ENCODE data around the gene AHCYL1. TPM values are rescaled to one million over a fixed set of nuclear protein-coding genes. Genes with fewer than 3 reads are reported as not detected.

AHCYL1 gene
- total RNA-seq, 2 donors from 2014 or later, result 37.4 to 69.3 TPM

DNA sequence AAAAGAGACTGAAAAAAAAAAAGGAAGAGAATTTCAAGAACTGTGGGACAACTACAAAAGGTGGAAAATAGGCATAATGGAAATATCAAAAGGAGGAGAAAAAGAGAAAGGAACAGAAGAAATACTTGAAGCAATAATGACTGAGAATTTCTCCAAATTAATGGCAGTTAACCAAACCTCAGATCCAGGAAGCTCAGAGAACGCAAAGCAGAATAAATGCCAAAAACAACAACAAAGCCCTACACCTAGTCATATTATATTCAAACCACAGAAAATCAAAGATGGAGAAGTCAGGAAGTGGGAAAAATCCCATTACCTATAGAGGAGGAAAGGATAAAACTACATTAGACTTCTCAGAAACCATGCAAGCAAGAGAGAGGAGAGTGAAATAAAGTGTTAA, 20.7 kb upstream of the AHCYL1 start:
- H3K36me3 ChIP-seq, result no peaks in the 10 kb centered on the region
- no peak overlapping the region for H3K4me3 ChIP-seq
- ATAC-seq (ENCODE audit: insufficient number of reproducible peaks, low FRiP score, low read depth) (no peak), DNase-seq (ENCODE audit: low spot score) (no peak)
- H3K27ac ChIP-seq, result no peak overlapping the region
- TF ChIP-seq, protein P1, sequence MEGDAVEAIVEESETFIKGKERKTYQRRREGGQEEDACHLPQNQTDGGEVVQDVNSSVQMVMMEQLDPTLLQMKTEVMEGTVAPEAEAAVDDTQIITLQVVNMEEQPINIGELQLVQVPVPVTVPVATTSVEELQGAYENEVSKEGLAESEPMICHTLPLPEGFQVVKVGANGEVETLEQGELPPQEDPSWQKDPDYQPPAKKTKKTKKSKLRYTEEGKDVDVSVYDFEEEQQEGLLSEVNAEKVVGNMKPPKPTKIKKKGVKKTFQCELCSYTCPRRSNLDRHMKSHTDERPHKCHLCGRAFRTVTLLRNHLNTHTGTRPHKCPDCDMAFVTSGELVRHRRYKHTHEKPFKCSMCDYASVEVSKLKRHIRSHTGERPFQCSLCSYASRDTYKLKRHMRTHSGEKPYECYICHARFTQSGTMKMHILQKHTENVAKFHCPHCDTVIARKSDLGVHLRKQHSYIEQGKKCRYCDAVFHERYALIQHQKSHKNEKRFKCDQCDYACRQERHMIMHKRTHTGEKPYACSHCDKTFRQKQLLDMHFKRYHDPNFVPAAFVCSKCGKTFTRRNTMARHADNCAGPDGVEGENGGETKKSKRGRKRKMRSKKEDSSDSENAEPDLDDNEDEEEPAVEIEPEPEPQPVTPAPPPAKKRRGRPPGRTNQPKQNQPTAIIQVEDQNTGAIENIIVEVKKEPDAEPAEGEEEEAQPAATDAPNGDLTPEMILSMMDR (IDR thresholded peaks at IDR 0.05), result no peak
- H3K9me3 ChIP-seq, result no peaks in the 10 kb centered on the region
- no peaks in the 10 kb centered on the region for H3K27me3 ChIP-seq (replicated peaks; ENCODE audit: insufficient read depth)
- peaks cover 13 to 24% of the 10 kb centered on the region in 2 donors for H3K4me1 ChIP-seq (ENCODE audit: control insufficient read depth in 1 of 2, low read depth in 2 of 2)

DNA sequence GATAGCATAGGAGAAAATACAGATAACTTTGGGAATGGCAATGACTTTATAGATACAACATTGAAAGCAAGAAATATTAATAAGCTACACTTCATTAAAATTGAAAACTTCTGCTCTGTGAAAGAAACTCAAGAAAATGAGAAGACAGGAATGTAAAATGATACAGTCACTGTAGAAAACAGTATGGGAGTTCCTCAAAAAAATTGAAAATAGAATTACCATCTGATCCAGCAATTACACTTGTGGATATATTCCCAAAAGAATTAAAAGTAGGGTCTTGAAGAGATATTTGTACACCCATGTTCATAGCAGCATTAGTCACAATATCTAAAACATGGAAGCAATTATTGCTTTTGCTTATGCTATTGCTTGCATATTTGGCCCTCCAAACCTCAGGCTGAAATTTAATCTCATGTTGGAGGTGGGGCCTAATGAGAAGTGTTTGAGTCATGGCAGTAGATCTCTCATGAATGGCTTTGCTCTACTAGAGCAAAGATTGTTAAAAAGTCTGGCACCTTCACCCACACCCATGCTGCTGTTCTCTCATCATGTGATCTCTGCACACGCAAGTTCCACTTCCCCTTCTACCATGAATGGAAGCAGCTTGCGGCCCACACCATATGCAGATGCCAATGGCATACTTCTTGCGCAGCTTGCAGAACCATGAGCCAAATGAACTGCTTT, 15.3 kb upstream of the AHCYL1 start:
- no peaks in the 10 kb centered on the region for H3K36me3 ChIP-seq
- H3K27ac ChIP-seq, result no peak overlapping the region
- H3K9me3 ChIP-seq, result no peaks in the 10 kb centered on the region
- ATAC-seq (ENCODE audit: insufficient number of reproducible peaks, low FRiP score, low read depth), result no peak
- no peak for DNase-seq (ENCODE audit: low spot score)
- no peaks in the 10 kb centered on the region for H3K4me1 ChIP-seq (ENCODE audit: control insufficient read depth in 1 of 2, low read depth in 2 of 2)
- H3K27me3 ChIP-seq (replicated peaks; ENCODE audit: insufficient read depth), result no peaks in the 10 kb centered on the region
- TF ChIP-seq, protein P1 (IDR thresholded peaks at IDR 0.05), result no peak
- H3K4me3 ChIP-seq, result no peak overlapping the region

DNA sequence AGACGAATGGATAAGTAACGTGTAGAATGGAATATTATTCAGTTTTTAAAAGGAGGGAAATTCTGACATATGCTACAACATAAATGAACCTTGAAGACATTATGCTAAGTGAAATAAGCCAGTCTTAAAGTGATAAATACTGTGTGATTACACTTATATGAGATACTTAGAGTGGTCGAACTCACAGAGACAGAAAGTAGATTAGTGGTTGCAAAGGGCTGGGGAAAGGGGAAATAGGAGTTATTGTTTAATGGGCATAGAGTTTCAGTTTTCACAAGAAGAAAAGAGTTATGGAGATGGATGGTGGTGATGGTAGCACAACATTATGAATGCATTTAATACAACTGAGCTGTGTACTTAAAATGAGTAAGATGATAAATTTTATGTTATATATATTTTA, 14.7 kb upstream of the AHCYL1 start:
- H3K4me3 ChIP-seq, result no peak overlapping the region
- DNase-seq (ENCODE audit: low spot score), result no peak
- no peaks in the 10 kb centered on the region for H3K36me3 ChIP-seq
- no peaks in the 10 kb centered on the region for H3K9me3 ChIP-seq
- H3K27me3 ChIP-seq (replicated peaks; ENCODE audit: insufficient read depth), result no peaks in the 10 kb centered on the region
- no peak overlapping the region for H3K27ac ChIP-seq
- ATAC-seq (ENCODE audit: insufficient number of reproducible peaks, low FRiP score, low read depth), result no peak
- TF ChIP-seq, protein P1 (IDR thresholded peaks at IDR 0.05), result no peak
- no peaks in the 10 kb centered on the region for H3K4me1 ChIP-seq (ENCODE audit: control insufficient read depth in 1 of 2, low read depth in 2 of 2)

DNA sequence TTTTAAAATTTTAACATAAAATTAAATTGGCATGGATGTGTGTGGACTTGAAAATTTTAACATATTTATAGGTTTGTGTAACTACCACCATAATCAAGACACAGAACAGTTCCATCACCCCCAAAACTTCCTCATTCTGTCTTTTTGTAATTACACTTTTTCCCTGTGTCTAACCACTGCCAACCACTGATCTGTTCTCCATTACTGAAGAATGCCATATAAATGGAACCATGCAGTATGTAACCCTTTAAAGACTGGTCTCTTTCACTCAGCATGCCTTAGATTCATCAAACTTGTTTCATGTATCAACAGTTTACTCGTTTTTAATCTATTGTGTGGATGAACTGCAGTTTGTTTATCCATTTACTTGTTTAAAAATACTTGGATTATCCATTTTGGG, 13.0 kb upstream of the AHCYL1 start:
- Histone ChIP-seq H3K27me3 (replicated peaks; ENCODE audit: insufficient read depth) (no peaks in the 10 kb centered on the region), H3K9me3 (no peaks in the 10 kb centered on the region), H3K4me1 (ENCODE audit: control insufficient read depth in 1 of 2, low read depth in 2 of 2) (no peaks in the 10 kb centered on the region), H3K27ac (no peak overlapping the region), H3K4me3 (no peak overlapping the region), H3K36me3 (no peaks in the 10 kb centered on the region)
- ATAC-seq (ENCODE audit: insufficient number of reproducible peaks, low FRiP score, low read depth), result no peak
- TF ChIP-seq, protein P1 (IDR thresholded peaks at IDR 0.05), result no peak
- no peak for DNase-seq (ENCODE audit: low spot score)

DNA sequence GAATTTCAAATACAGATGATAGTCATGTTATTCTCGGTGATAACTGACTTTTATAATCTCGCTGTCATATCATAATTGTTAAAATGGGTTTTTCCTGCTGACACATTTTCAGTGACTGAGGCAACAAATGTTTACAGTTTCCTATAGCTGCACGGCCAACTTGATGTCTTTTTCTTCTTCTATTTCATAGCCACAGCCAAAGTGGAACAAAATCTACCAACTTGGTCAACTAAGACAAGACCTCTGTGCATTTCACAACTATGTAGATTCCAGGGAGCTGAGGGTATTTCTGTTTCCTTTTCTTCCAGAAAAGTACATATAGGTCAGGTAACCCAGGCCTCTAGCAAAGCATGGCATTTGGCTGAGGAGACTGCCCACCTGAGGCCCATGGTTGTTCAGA, 10.4 kb upstream of the AHCYL1 start:
- Histone ChIP-seq H3K9me3 (no peaks in the 10 kb centered on the region), H3K4me1 (ENCODE audit: control insufficient read depth in 1 of 2, low read depth in 2 of 2) (peaks cover 0 to 14% of the 10 kb centered on the region in 2 donors), H3K27ac (no peak overlapping the region), H3K27me3 (replicated peaks; ENCODE audit: insufficient read depth) (no peaks in the 10 kb centered on the region), H3K4me3 (no peak overlapping the region), H3K36me3 (no peaks in the 10 kb centered on the region)
- TF ChIP-seq, protein P1 (IDR thresholded peaks at IDR 0.05), result no peak
- no peak for ATAC-seq (ENCODE audit: insufficient number of reproducible peaks, low FRiP score, low read depth)
- DNase-seq (ENCODE audit: low spot score), result no peak
